HCT116 (cell line): ENCODE data around the gene FAM200B. TPM values are rescaled to one million over a fixed set of nuclear protein-coding genes. Genes with fewer than 3 reads are reported as not detected.

Experiments used
- ATAC-seq: fragments of 200-7000 bp; cut with Tn5 transposase; 2 replicates; pipeline ENCODE4 v1.9.1; 2020; ENCODE audit warnings: mild to moderate bottlenecking, moderate library complexity
- BruUV-seq: library from RNA; stranded (reverse); fragments of 400-500 nt; replicated peaks from 2 replicates; lab custom pipeline; 2021; lab: Mats Ljungman, UMichigan
- CTCF ChIA-PET: fragments of 300-600 bp; sonication (Branson Sonifier 250); formaldehyde crosslinking; loops from one replicate; lab custom pipeline; 2021; ENCODE audit warnings: antibody characterized with exemption; lab: Charles Lee
- POLR2A ChIA-PET: fragments of 300-600, 350-600 bp; sonication (Branson Sonifier 250); formaldehyde crosslinking; loops from one replicate; lab custom pipeline; 2021; ENCODE audit warnings: antibody characterized with exemption; lab: Charles Lee
- RAD21 ChIA-PET, 2 experiments: fragments of 300-600 bp; sonication (Branson Sonifier 250); formaldehyde crosslinking; loops; one replicate each; lab custom pipeline; 2023; ENCODE audit warnings: low total read pairs in 2 of 2; ENCODE audit not compliant: uncharacterized antibody in 2 of 2, unreplicated experiment in 2 of 2, low non-redundant PET in 1 of 2; lab: Charles Lee
- DNase-seq: peaks from one replicate; pipeline ENCODE4 v3.0.0-alpha.2; 2010; ENCODE audit warnings: low read depth, low spot score
- H2AFZ ChIP-seq: fragments of 200-600 bp; shearing (Covaris generic), sonication (generic); 2 replicates; pipeline ENCODE4 v1.6.1; 2017; ENCODE audit warnings: low read depth, mixed run types, mixed read lengths, antibody characterized with exemption, low read length; ENCODE audit not compliant: poor library complexity, severe bottlenecking
- H3K27ac ChIP-seq: 2 replicates; pipeline ENCODE4 v1.5.1; 2012; ENCODE audit warnings: low read depth, low read length
- H3K27me3 ChIP-seq: fragments of 200-600 bp; sonication (generic); 2 replicates; pipeline ENCODE4 v1.6.1; 2016; ENCODE audit warnings: mixed run types, low read length, mixed read lengths; ENCODE audit not compliant: insufficient read depth
- H3K36me3 ChIP-seq, 2 experiments: fragments of 200-500 bp in 1 of 2; fragments of 200-600 bp in 1 of 2; sonication (Bioruptor generic) in 1 of 2; sonication (generic) in 1 of 2; 2 replicates each; pipeline versions ENCODE4 v1.5.1 to v1.6.1; 2014 to 2016; ENCODE audit warnings: low read length in 2 of 2, inconsistent platforms in 1 of 2, mixed read lengths in 1 of 2, mixed run types in 1 of 2; ENCODE audit not compliant: insufficient read depth in 2 of 2, control insufficient read depth in 1 of 2
- H3K4me1 ChIP-seq, 2 experiments: fragments of 200-600 bp in 1 of 2; sonication (generic) in 1 of 2; 2 replicates each; pipeline versions ENCODE4 v1.5.1 to v1.6.1; 2012 to 2017; ENCODE audit warnings: low read length in 2 of 2, inconsistent platforms in 1 of 2, mild to moderate bottlenecking in 1 of 2, mixed read lengths in 1 of 2, mixed run types in 1 of 2, moderate library complexity in 1 of 2; ENCODE audit not compliant: insufficient read depth in 2 of 2, control insufficient read depth in 1 of 2
- H3K4me2 ChIP-seq: fragments of 200-600 bp; sonication (generic); 2 replicates; pipeline ENCODE4 v1.6.1; 2017; ENCODE audit warnings: mixed run types, low read length, mixed read lengths
- H3K4me3 ChIP-seq, 2 experiments: fragments of 200-600 bp in 1 of 2; sonication (generic) in 1 of 2; replicated peaks in 1 of 2; 2 replicates each; pipeline ENCODE4 v1.5.1; 2011 to 2016; ENCODE audit warnings: low read length in 2 of 2, control low read depth in 1 of 2, low read depth in 1 of 2, mild to moderate bottlenecking in 1 of 2, mixed read lengths in 1 of 2, mixed run types in 1 of 2
- H3K79me2 ChIP-seq: fragments of 200-600 bp; sonication (generic); 2 replicates; pipeline ENCODE4 v1.6.1; 2017; ENCODE audit warnings: mild to moderate bottlenecking, mixed run types, low read length, moderate library complexity, mixed read lengths; ENCODE audit not compliant: insufficient read depth
- H3K9ac ChIP-seq: fragments of 200-600 bp; sonication (generic); 2 replicates; pipeline ENCODE4 v1.6.1; 2016; ENCODE audit warnings: low read length, mixed read lengths
- H3K9me2 ChIP-seq: fragments of 200-600 bp; sonication (generic), shearing (Covaris generic); 2 replicates; pipeline ENCODE4 v1.6.1; 2017; ENCODE audit warnings: mixed run types, mild to moderate bottlenecking, moderate library complexity; ENCODE audit not compliant: insufficient read depth
- H3K9me3 ChIP-seq, 2 experiments: fragments of 200-500 bp in 1 of 2; fragments of 200-600 bp in 1 of 2; sonication (Bioruptor generic) in 1 of 2; sonication (generic) in 1 of 2; 2 replicates each; pipeline ENCODE4 v1.6.1; 2014 to 2017; ENCODE audit warnings: low read length in 2 of 2, mixed read lengths in 2 of 2, inconsistent platforms in 1 of 2, low read depth in 1 of 2, mild to moderate bottlenecking in 1 of 2, mixed run types in 1 of 2, moderate library complexity in 1 of 2; ENCODE audit not compliant: control insufficient read depth in 1 of 2, insufficient read depth in 1 of 2
- H4K20me1 ChIP-seq: fragments of 200-600 bp; sonication (generic), shearing (Covaris generic); 2 replicates; pipeline ENCODE4 v1.6.1; 2017; ENCODE audit warnings: mixed run types, mild to moderate bottlenecking, moderate library complexity; ENCODE audit not compliant: insufficient read depth
- ATF3 ChIP-seq: IDR thresholded peaks from 2 replicates; pipeline ENCODE4 v1.6.1; 2012
- CBX3 ChIP-seq: IDR thresholded peaks from 2 replicates; pipeline ENCODE4 v1.6.1; 2012; ENCODE audit warnings: low read depth
- CTCF ChIP-seq, 3 experiments: fragments of 200-600 bp in 1 of 3; sonication (generic) in 1 of 3; IDR thresholded peaks in 2 of 3; conservative IDR thresholded peaks in 1 of 3; 2 replicates each; pipeline ENCODE4 v1.5.1; 2012 to 2017; ENCODE audit warnings: low read depth in 2 of 3, low read length in 2 of 3, antibody characterized with exemption in 1 of 3, borderline replicate concordance in 1 of 3, control low read depth in 1 of 3, mild to moderate bottlenecking in 1 of 3, mixed read lengths in 1 of 3, mixed run types in 1 of 3, moderate library complexity in 1 of 3; ENCODE audit not compliant: insufficient read depth in 1 of 3
- FOSL1 ChIP-seq: IDR thresholded peaks from 2 replicates; pipeline ENCODE4 v1.6.1; 2012; ENCODE audit warnings: low read depth
- JUND ChIP-seq: IDR thresholded peaks from 2 replicates; pipeline ENCODE4 v1.6.1; 2012
- MAX ChIP-seq: IDR thresholded peaks from 2 replicates; pipeline ENCODE4 v1.6.1; 2012
- POLR2A ChIP-seq: IDR thresholded peaks from 2 replicates; pipeline ENCODE4 v1.7.0; 2011; ENCODE audit warnings: borderline replicate concordance; ENCODE audit not compliant: insufficient read depth, insufficient read length; ENCODE audit errors: extremely low read depth
- RAD21 ChIP-seq: IDR thresholded peaks from 2 replicates; pipeline ENCODE4 v1.6.1; 2012; ENCODE audit warnings: low read depth, mild to moderate bottlenecking
- SIN3A ChIP-seq: IDR thresholded peaks from 2 replicates; pipeline ENCODE4 v1.6.1; 2012; ENCODE audit warnings: low read depth
- SP1 ChIP-seq: IDR thresholded peaks from 2 replicates; pipeline ENCODE4 v1.6.1; 2012; ENCODE audit warnings: low read depth
- TCF7L2 ChIP-seq: IDR thresholded peaks from 2 replicates; pipeline ENCODE4 v1.7.0; 2011; ENCODE audit warnings: borderline replicate concordance, inconsistent platforms; ENCODE audit not compliant: insufficient read depth, insufficient read length; ENCODE audit errors: extremely low read depth
- YY1 ChIP-seq: IDR thresholded peaks from 2 replicates; pipeline ENCODE4 v1.6.1; 2011; ENCODE audit warnings: low read length, low read depth, moderate library complexity, mild to moderate bottlenecking; ENCODE audit not compliant: insufficient replicate concordance; ENCODE audit errors: extremely low read depth
- ZBTB33 ChIP-seq: IDR thresholded peaks from 2 replicates; pipeline ENCODE4 v1.6.1; 2011; ENCODE audit warnings: mild to moderate bottlenecking, low read length, moderate library complexity; ENCODE audit not compliant: insufficient replicate concordance; ENCODE audit errors: extremely low read depth
- ZFX ChIP-seq: fragments of 450-650 bp; IDR thresholded peaks from 2 replicates; pipeline ENCODE4 v1.6.1; 2017
- ZNF274 ChIP-seq: fragments of 200-500 bp; sonication (Bioruptor generic); IDR thresholded peaks from 2 replicates; pipeline ENCODE4 v1.6.1; 2014; ENCODE audit warnings: mild to moderate bottlenecking, low read depth, low read length, inconsistent platforms
- intact Hi-C: fragments of 100-400 bp; cut with micrococcal nuclease; formaldehyde crosslinking; loops from 2 replicates; pipeline ENCODE4 v1.10.0; 2022
- total RNA-seq: library from RNA; stranded (reverse); gene quantifications from one replicate; pipeline ENCODE4 v1.2.1, GENCODE V29; 2021; ENCODE audit not compliant: unreplicated experiment

The FAM200B gene
- total RNA-seq, 1 experiment from 2014 or later, result 26.1 TPM

GRCh38 chr4:15694431-15694830 lies 12.8 kb downstream of the FAM200B start:
- ChIA-PET POLR2A (interaction anchor here (1.3 kb wide), 1 partner anchor 13 kb away, joined by 4 read pairs; the partner anchor contains the start of gene FAM200B), CTCF (interaction anchor here (0.7 kb wide), 1 partner anchor 236 kb away, joined by 3 read pairs; no protein-coding TSS in a partner anchor), RAD21 (no interaction called here)
- ATAC-seq (no peak), DNase-seq (no peak)
- peak overlapping the region; percentile 43 for H3K4me2 ChIP-seq
- no peak overlapping the region for H3K27ac ChIP-seq
- H3K27me3 ChIP-seq, result no peaks in the 10 kb centered on the region
- H3K9ac ChIP-seq, result no peak overlapping the region
- no peak overlapping the region for H3K4me3 ChIP-seq
- no peaks in the 10 kb centered on the region for H3K9me3 ChIP-seq
- no peaks in the 10 kb centered on the region for H3K9me2 ChIP-seq
- BruUV-seq, result no TSS peak
- intact Hi-C loops, result loop anchor here (10.0 kb wide), 1 partner anchor 200 kb away; no protein-coding TSS in a partner anchor
- H3K4me1 ChIP-seq, result peaks cover 14 to 50% of the 10 kb centered on the region in 2 experiments
- no peaks in the 10 kb centered on the region for H3K36me3 ChIP-seq
- no peak for TF ChIP-seq CTCF (IDR thresholded peaks at IDR 0.05 in 2 of 3, conservative IDR thresholded peaks at IDR 0.05 in 1 of 3; ENCODE audit: borderline replicate concordance in 1 of 3, insufficient read depth in 1 of 3, low read depth in 2 of 3, low read length in 2 of 3)
- no peak for TF ChIP-seq RAD21
- TF ChIP-seq ATF3, result no peak
- TF ChIP-seq CBX3, result no peak
- no peak for TF ChIP-seq SP1
- TF ChIP-seq POLR2A, result no peak
- no peak for TF ChIP-seq TCF7L2
- no peak for TF ChIP-seq FOSL1
- no peak for TF ChIP-seq JUND
- no peak for TF ChIP-seq YY1
- no peak for TF ChIP-seq MAX
- TF ChIP-seq ZFX, result no peak
- no peak for TF ChIP-seq ZNF274
- no peak for TF ChIP-seq SIN3A
- no peak for TF ChIP-seq ZBTB33
- no peaks in the 10 kb centered on the region for H4K20me1 ChIP-seq
- no peak overlapping the region for H2AFZ ChIP-seq
- H3K79me2 ChIP-seq, result no peaks in the 10 kb centered on the region
